GM19351 (cell line): Measurements from ENCODE around the gene ZNF780B.

Experiments used
- ATAC-seq: cut with Tn5 transposase; IDR thresholded peaks from one replicate; pipeline ENCODE4 v1.9.1; 2021; ENCODE audit warnings: mild to moderate bottlenecking, moderate library complexity; ENCODE audit not compliant: unreplicated experiment

The ZNF780B gene

DNA sequence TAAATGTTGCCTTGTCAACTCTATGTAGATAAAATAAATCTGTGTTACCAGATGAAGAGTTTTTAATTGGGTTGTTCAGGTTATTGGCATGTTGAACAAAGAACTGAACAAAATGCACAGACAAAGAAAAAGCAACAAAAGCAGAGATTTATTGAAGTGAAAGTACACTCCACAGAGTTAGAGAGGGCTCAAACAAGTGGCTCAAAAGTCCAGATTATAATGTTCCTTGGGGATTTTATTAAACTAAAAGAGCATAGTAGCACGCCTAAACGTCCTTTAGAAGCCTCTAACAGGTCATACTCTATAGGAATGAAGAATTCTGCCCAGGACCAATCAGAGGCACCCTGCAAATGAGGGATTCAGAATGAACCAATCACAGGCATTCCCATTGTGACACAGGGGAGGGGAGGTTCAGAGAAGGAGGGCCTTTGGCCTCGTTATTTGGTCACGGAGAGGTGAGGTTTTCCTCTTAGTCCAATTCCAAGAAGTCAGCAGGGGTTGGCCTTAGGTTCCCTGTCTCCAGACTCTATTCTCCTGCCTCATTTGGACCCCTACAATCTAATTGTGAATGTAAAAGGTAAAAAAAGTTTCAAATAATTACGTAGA, 72.2 kb downstream of the ZNF780B start:
- no peak for ATAC-seq

DNA sequence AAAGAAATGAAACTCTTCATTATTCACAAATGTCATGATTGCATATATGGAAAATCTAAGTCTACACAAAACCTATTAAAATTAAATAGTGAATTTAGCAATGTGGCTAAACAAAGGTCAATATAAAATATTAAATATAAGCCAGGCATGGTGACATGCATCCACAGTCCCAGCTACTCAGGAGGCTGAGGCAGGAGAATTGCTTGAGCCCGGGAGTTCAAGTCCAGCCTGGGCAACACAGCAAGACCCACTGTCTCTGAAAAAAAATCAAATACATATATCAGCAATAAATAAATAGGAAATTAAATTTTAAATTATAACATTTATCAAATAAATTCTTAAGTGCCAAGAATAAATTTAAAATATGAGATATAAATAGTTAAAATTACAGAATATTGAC, 73.1 kb downstream of the ZNF780B start:
- no peak for ATAC-seq
